Stimulated activated CD4-positive, alpha-beta T cell treated with anti-CD3 and anti-CD28 coated beads, Interleukin-12 subunit alpha, Interleukin-12 subunit beta, amount 100 ng/mL, for 24 hours (primary cell): ENCODE data around the gene WNT9B.

ENCODE experiments used
- DNase-seq, 2 experiments: peaks; one replicate each; pipeline ENCODE4 v3.0.0-alpha.2; 2020; ENCODE audit warnings: low read depth in 2 of 2

The WNT9B gene

GRCh38 chr17:46851029-46851741, at the start of gene WNT9B:
Gene WNT9B (plus strand): TSS chr17:46851583. CDS start chr17:46851639, 56 bp downstream.
- peak in 1 of 2 experiments; percentile 15 for DNase-seq

- DNase-seq = no peak
Measured at GRCh38 chr17:46802800-46803199, 48.6 kb upstream of the WNT9B start.

- no peak for DNase-seq
Measured at GRCh38 chr17:46803544-46803943, 47.8 kb upstream of the WNT9B start.

- no peak for DNase-seq
Measured at GRCh38 chr17:46805771-46806170, 45.6 kb upstream of the WNT9B start.

GRCh38 chr17:46809110-46809571, 42.2 kb upstream of the WNT9B start:
- no peak for DNase-seq

GRCh38 chr17:46810837-46811236, 40.5 kb upstream of the WNT9B start:
- DNase-seq = no peak

- DNase-seq = no peak
Measured at GRCh38 chr17:46811978-46812583, 39.3 kb upstream of the WNT9B start.

- DNase-seq = no peak
Measured at GRCh38 chr17:46812624-46813318, 38.6 kb upstream of the WNT9B start.

- DNase-seq = no peak
Measured at GRCh38 chr17:46813920-46814319, 37.5 kb upstream of the WNT9B start.

GRCh38 chr17:46814446-46814845, 36.9 kb upstream of the WNT9B start:
- no peak for DNase-seq

- DNase-seq = no peak
Measured at GRCh38 chr17:46815474-46816353, 35.7 kb upstream of the WNT9B start.

GRCh38 chr17:46817151-46817900, 34.1 kb upstream of the WNT9B start:
- DNase-seq = no peak

- no peak for DNase-seq
Measured at GRCh38 chr17:46817901-46818209, 33.5 kb upstream of the WNT9B start.

- DNase-seq = peak; percentile 20 to 42
Measured at GRCh38 chr17:46818316-46818928, 33.0 kb upstream of the WNT9B start, which contains the start of gene WNT3. Gene WNT3 (minus strand): TSS chr17:46818692. CDS start chr17:46818597, 95 bp downstream.

GRCh38 chr17:46818929-46819859, 32.2 kb upstream of the WNT9B start:
- DNase-seq = no peak

- DNase-seq = no peak
Measured at GRCh38 chr17:46819906-46820351, 31.5 kb upstream of the WNT9B start.

- DNase-seq = no peak
Measured at GRCh38 chr17:46820592-46821450, 30.6 kb upstream of the WNT9B start.
